Pancreas (tissue), 10 donors: ENCODE measurements around the gene FCRL2. TPM values are rescaled to one million over a fixed set of nuclear protein-coding genes. Genes with fewer than 3 reads are reported as not detected.

Experiments
- ATAC-seq, 4 donors: fragments of 200-7000 bp; cut with Tn5 transposase; one replicate each; pipeline versions ENCODE4 v1.8.0 to v1.9.1; 2020; ENCODE audit warnings: mild to moderate bottlenecking in 4 of 4, moderate library complexity in 4 of 4
- DNase-seq, 6 donors: peaks; one replicate each; pipeline ENCODE4 v3.0.0-alpha.2; 2020
- FAIRE-seq: peaks from 2 replicates; lab custom pipeline; 2012; peaks lifted over from hg19 to GRCh38; lab: Jason Lieb, UNC
- H3K27ac ChIP-seq, 4 donors: fragments of 200-600 bp; sonication (generic); 1 replicate in 3 of 4; 2 replicates in 1 of 4; pipeline versions ENCODE4 v1.5.0 to v1.8.0; 2020
- H3K27me3 ChIP-seq, 4 donors: fragments of 200-600 bp; one replicate each; pipeline ENCODE4 v1.8.0; 2021
- H3K36me3 ChIP-seq, 3 donors: fragments of 200-600 bp; sonication (generic) in 1 of 3; one replicate each; pipeline versions ENCODE4 v1.5.0 to v1.8.0; 2020 to 2021
- H3K4me1 ChIP-seq, 3 donors: fragments of 200-600 bp; one replicate each; pipeline ENCODE4 v1.8.0; 2021
- H3K4me3 ChIP-seq, 4 donors: fragments of 200-600 bp; sonication (generic) in 2 of 4; one replicate each; pipeline versions ENCODE4 v1.5.0 to v1.8.0; 2020 to 2021
- H3K9me3 ChIP-seq, 4 donors: fragments of 200-600 bp; one replicate each; pipeline ENCODE4 v1.8.0; 2021
- WGBS, 2 donors: extraction: QIAGEN DNeasy Blood & Tissue Kit; methylation state at CpG; one replicate each; pipeline ENCODE4 v1.1.7; 2013; 5-methylcytosine and 5-hydroxymethylcytosine counted together
- intact Hi-C, 3 donors: fragments of 100-400 bp; cut with DNase I; formaldehyde crosslinking; loops; one replicate each; pipeline versions ENCODE4 v1.11.1 to v1.14.2; 2022
- polyA plus RNA-seq, 2 donors: library from polyadenylated mRNA; stranded (reverse); fragments of 200-250 nt; gene quantifications; one replicate each; pipeline ENCODE4 v1.2.3, GENCODE V29; 2013
- total RNA-seq, 6 donors: library from RNA; stranded (reverse); fragmentation: NEBNext Ultra II Directional in 4 of 6; extraction: Animal tissue kit (Norgen Biotek cat#: 25700) in 4 of 6; gene quantifications; one replicate each; pipeline versions ENCODE4 v1.2.1 to v1.2.4, GENCODE V29; 2021 to 2023
- TF ChIP-seq, protein P1 (sequence below), 4 donors: fragments of 200-600 bp; sonication (generic) in 3 of 4; IDR thresholded peaks; one replicate each; pipeline versions ENCODE4 v1.5.0 to v1.8.0; 2021; ENCODE audit warnings: antibody characterized with exemption in 4 of 4
- donor health status: healthy with polysubstance abuse.
- donor health status: DM: no; HTN: no; CAD: no; lungs with moderate emphysema.
- donor health status: DM: no; HTN: no; CAD: no.
- donor health status: control.
- donor health status: control.
- donor health status: Bipolar disorder and iron deficiency.
- donor health status: DM: yes; HTN: yes; CAD: no.
- donor health status: DM: no; HTN: no; CAD: no.
- donor health status: DM: no; HTN: no; CAD: no.
- donor health status: DM: yes; HTN: yes; CAD: no.

Gene FCRL2
- total and polyA plus RNA-seq, 8 donors, result 0.07 TPM; not detected in 7

DNA sequence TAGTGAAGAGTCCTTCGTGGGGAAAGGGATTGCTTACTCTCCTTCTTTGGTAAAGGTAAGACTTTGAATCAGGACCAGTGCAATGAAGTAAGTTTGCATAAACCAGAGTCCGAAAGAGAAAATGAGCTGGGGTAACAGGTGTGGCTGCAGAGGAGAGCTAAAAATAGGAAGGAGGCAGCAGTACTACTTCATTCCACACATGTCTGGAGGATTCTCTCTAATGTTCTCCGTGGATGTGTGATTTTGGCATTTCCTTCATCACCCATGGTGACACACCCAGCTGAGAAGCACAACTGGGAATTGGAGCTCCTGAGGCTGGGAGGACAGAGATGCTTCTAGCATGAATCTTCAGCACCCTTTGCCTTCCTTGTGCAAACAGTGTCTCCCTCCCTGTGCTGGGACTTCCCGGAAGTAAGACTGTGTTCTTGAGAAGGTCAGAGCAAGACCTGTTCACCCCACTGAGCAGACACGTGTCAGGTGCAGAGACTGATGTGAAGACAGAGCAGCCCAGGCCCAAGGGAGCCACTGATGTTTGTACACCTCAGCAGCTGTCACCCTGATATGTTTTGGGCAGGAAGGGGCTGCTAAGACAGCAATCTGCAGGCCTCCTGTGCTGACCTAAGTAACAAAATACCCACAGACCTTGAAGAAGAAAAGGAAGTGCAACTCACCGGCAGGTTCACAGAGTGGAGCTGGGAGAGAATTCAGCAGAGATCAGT lies 29.7 kb upstream of the FCRL2 start:
- ATAC-seq, result no peak
- TF ChIP-seq, protein P1, sequence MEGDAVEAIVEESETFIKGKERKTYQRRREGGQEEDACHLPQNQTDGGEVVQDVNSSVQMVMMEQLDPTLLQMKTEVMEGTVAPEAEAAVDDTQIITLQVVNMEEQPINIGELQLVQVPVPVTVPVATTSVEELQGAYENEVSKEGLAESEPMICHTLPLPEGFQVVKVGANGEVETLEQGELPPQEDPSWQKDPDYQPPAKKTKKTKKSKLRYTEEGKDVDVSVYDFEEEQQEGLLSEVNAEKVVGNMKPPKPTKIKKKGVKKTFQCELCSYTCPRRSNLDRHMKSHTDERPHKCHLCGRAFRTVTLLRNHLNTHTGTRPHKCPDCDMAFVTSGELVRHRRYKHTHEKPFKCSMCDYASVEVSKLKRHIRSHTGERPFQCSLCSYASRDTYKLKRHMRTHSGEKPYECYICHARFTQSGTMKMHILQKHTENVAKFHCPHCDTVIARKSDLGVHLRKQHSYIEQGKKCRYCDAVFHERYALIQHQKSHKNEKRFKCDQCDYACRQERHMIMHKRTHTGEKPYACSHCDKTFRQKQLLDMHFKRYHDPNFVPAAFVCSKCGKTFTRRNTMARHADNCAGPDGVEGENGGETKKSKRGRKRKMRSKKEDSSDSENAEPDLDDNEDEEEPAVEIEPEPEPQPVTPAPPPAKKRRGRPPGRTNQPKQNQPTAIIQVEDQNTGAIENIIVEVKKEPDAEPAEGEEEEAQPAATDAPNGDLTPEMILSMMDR (IDR thresholded peaks at IDR 0.05), result no peak

DNA sequence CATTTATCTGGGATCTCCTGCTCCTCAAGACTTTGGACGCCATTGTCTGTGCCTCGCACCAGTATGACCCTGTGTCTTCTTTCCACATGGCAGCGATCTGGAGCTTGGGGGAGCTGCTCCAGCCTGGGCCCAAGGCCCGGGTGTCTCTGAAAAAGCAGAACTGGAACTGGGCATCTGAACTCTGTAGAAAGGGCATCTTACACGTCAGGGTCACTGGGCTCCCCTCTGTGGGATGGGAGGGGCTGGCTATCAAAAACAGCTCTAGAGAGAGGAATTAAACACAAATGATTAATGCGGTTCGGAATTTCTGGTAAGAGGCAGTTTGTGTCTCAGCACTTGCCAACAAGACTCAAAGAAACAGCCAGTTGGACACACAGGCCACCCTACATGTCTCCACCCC lies 26.9 kb upstream of the FCRL2 start:
- TF ChIP-seq, protein P1 (IDR thresholded peaks at IDR 0.05), result no peak
- Histone ChIP-seq H3K4me1 (no peaks in the 10 kb centered on the region), H3K27me3 (no peaks in the 10 kb centered on the region), H3K9me3 (no peaks in the 10 kb centered on the region), H3K36me3 (no peaks in the 10 kb centered on the region), H3K4me3 (no peak overlapping the region), H3K27ac (no peak overlapping the region)
- ATAC-seq, result peak in 1 of 4 donors; percentile 46
- WGBS, 2 donors, result 58 to 61% methylated on average over 7 of the region's 7 CpGs
- no peak for FAIRE-seq
- no peak for DNase-seq
- intact Hi-C loops, result no loop called here

More for the DNA sequence above, 29.7 kb upstream of the FCRL2 start:
- FAIRE-seq, result no peak
- no peaks in the 10 kb centered on the region for H3K4me1 ChIP-seq
- H3K36me3 ChIP-seq, result no peaks in the 10 kb centered on the region
- no peak overlapping the region for H3K4me3 ChIP-seq
- H3K27me3 ChIP-seq, result no peaks in the 10 kb centered on the region
- intact Hi-C loops, result no loop called here
- no peaks in the 10 kb centered on the region for H3K9me3 ChIP-seq
- no peak overlapping the region for H3K27ac ChIP-seq
- no peak for DNase-seq
- WGBS, 2 donors, result 36 to 56% methylated on average over 6 of the region's 6 CpGs

DNA sequence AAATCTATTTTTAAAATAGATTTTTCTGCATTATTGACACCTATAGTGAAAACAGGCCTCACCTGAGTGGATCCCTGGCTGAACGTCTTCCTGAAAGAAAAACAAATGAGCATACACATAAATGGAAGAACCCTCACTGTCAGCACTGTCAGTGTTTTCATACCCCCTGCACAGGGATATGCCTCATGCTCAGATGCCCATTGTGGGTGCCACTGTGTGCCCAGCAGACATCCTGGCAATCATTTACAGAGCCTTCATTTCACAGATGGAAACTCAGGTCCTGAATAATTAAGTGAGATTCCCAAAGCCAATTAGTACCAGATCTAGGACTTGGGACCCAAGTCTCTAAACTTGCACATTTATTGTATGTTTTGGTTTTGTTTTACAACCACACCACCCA lies 23.1 kb upstream of the FCRL2 start:
- intact Hi-C loops, result no loop called here
- no peaks in the 10 kb centered on the region for H3K27me3 ChIP-seq
- H3K9me3 ChIP-seq, result no peaks in the 10 kb centered on the region
- FAIRE-seq, result no peak
- H3K36me3 ChIP-seq, result no peaks in the 10 kb centered on the region
- no peak overlapping the region for H3K27ac ChIP-seq
- ATAC-seq, result no peak
- H3K4me1 ChIP-seq, result no peaks in the 10 kb centered on the region
- no peak overlapping the region for H3K4me3 ChIP-seq
- no peak for DNase-seq
- TF ChIP-seq, protein P1 (IDR thresholded peaks at IDR 0.05), result no peak
- 25 to 29% methylated on average over 1 of the region's 1 CpG for whole genome bisulfite sequencing, 2 donors

DNA sequence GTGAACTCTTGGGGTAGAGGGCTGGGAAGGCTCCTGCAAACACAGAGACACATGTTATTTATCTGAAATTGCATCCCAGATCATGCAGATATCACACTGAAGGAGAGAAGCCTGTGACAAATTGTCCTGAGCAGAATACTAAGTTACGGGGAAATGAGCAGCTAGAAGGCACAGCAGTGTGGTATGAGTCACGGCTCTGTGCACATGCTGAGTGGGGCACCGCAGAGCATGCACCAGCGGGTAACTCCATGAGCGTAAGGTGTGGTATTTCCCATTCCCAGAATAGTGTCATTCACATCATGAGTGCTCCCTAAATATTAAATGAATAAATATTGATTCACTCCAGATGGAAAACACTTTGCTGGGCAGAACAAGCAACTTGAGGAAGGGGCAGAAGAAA lies 21.3 kb upstream of the FCRL2 start:
- H3K36me3 ChIP-seq, result no peaks in the 10 kb centered on the region
- 70 to 78% methylated on average over 5 of the region's 5 CpGs for WGBS, 2 donors
- no peak for DNase-seq
- no peak overlapping the region for H3K4me3 ChIP-seq
- H3K4me1 ChIP-seq, result no peaks in the 10 kb centered on the region
- no peaks in the 10 kb centered on the region for H3K27me3 ChIP-seq
- no peaks in the 10 kb centered on the region for H3K9me3 ChIP-seq
- FAIRE-seq, result no peak
- H3K27ac ChIP-seq, result no peak overlapping the region
- intact Hi-C loops, result no loop called here
- ATAC-seq, result no peak
- TF ChIP-seq, protein P1 (IDR thresholded peaks at IDR 0.05), result no peak

DNA sequence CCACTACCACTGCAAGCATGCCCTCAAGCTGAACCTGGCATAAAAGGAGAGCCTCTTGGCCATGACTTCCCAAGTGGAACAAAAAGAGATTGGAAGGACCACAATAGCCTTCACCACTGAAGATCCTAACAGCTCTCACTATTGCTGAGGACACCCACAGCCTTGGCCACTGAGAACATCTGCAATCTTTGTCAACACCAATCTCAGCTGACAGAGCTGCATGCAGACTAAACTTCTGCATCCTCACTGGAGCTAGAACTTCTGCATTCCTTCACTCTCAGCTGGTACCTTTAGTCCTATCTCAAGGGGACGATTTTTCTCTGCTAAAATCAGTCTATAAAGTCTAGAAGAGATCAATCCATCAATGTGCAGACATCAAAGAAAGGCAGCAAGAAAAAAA lies 8.3 kb upstream of the FCRL2 start:
- 3 to 5% methylated on average over 1 of the region's 1 CpG for WGBS, 2 donors
- H3K9me3 ChIP-seq, result no peaks in the 10 kb centered on the region
- no peaks in the 10 kb centered on the region for H3K4me1 ChIP-seq
- DNase-seq (no peak), ATAC-seq (no peak), FAIRE-seq (no peak)
- intact Hi-C loops, result no loop called here
- H3K4me3 ChIP-seq, result no peak overlapping the region
- no peaks in the 10 kb centered on the region for H3K27me3 ChIP-seq
- TF ChIP-seq, protein P1 (IDR thresholded peaks at IDR 0.05), result no peak
- H3K27ac ChIP-seq, result no peak overlapping the region
- no peaks in the 10 kb centered on the region for H3K36me3 ChIP-seq
